ENCODE results near the gene GCC1.
"Not testable (repeated sequence)": the region's sequence is repeated elsewhere in the genome, so short reads cannot be mapped to it uniquely, and the experiment has no call there.

DNA sequence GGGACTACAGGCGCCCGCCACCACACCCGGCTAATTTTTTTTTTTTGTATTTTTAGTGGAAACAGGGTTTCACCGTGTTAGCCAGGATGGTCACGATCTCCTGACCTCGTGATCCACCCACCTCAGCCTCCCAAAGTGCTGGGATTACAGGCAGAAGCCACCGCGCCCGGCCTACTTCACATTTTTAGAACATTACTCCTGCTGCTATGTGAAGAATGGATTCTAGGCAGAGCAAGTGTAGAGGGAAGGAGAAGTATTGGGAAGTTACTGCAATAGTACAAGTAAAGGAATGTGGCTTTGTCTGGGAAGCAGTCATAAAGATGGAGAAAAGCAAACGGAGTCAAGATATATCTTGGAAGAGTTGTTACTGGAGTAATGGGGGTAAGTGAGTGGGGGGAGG, 44.9 kb downstream of the GCC1 start:
- TF ChIP-seq, protein P1, sequence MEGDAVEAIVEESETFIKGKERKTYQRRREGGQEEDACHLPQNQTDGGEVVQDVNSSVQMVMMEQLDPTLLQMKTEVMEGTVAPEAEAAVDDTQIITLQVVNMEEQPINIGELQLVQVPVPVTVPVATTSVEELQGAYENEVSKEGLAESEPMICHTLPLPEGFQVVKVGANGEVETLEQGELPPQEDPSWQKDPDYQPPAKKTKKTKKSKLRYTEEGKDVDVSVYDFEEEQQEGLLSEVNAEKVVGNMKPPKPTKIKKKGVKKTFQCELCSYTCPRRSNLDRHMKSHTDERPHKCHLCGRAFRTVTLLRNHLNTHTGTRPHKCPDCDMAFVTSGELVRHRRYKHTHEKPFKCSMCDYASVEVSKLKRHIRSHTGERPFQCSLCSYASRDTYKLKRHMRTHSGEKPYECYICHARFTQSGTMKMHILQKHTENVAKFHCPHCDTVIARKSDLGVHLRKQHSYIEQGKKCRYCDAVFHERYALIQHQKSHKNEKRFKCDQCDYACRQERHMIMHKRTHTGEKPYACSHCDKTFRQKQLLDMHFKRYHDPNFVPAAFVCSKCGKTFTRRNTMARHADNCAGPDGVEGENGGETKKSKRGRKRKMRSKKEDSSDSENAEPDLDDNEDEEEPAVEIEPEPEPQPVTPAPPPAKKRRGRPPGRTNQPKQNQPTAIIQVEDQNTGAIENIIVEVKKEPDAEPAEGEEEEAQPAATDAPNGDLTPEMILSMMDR (conservative IDR thresholded peaks at IDR 0.05; ENCODE audit: low read length), result not testable (repeated sequence)
- not testable (repeated sequence) for TF ChIP-seq EZH2phosphoT487 (IDR thresholded peaks at IDR 0.05; ENCODE audit: borderline replicate concordance, low read depth, low read length)

Data from OCI-LY7 (cell line).